Measurements from ENCODE around the gene TLR6. TPM values are rescaled to one million over a fixed set of nuclear protein-coding genes. Genes with fewer than 3 reads are reported as not detected.

Gene TLR6
- total RNA-seq, 4 donors from 2014 or later, result 1.4 to 3.0 (median 1.8) TPM

- DNase-seq, result no peak
- no peaks in the 10 kb centered on the region for H3K27me3 ChIP-seq
- H3K36me3 ChIP-seq, result no peaks in the 10 kb centered on the region
- peaks cover 0 to 12% of the 10 kb centered on the region in 2 donors for H3K4me1 ChIP-seq
- WGBS, 2 donors, result 81 to 90% methylated on average over 4 of the region's 4 CpGs
- H3K27ac ChIP-seq, result no peak overlapping the region
- intact Hi-C loops (cut with DNase I), result no loop called here
- TF ChIP-seq, protein P1, sequence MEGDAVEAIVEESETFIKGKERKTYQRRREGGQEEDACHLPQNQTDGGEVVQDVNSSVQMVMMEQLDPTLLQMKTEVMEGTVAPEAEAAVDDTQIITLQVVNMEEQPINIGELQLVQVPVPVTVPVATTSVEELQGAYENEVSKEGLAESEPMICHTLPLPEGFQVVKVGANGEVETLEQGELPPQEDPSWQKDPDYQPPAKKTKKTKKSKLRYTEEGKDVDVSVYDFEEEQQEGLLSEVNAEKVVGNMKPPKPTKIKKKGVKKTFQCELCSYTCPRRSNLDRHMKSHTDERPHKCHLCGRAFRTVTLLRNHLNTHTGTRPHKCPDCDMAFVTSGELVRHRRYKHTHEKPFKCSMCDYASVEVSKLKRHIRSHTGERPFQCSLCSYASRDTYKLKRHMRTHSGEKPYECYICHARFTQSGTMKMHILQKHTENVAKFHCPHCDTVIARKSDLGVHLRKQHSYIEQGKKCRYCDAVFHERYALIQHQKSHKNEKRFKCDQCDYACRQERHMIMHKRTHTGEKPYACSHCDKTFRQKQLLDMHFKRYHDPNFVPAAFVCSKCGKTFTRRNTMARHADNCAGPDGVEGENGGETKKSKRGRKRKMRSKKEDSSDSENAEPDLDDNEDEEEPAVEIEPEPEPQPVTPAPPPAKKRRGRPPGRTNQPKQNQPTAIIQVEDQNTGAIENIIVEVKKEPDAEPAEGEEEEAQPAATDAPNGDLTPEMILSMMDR (IDR thresholded peaks at IDR 0.05), result no peak
- no peak overlapping the region for H3K4me3 ChIP-seq (replicated peaks in 1 of 3)
- no peaks in the 10 kb centered on the region for H3K9me3 ChIP-seq
These were observed 5.2 kb upstream of the TLR6 start for GRCh38 chr4:38861791-38862190.

GRCh38 chr4:38860788-38861424 is 4.3 kb upstream of the TLR6 start:
- Histone ChIP-seq H3K27ac (no peak overlapping the region), H3K27me3 (no peaks in the 10 kb centered on the region), H3K4me1 (peaks cover 0 to 12% of the 10 kb centered on the region in 2 donors), H3K36me3 (no peaks in the 10 kb centered on the region), H3K4me3 (replicated peaks in 1 of 3) (no peak overlapping the region), H3K9me3 (no peaks in the 10 kb centered on the region)
- DNase-seq, result peak; percentile 36 to 40
- TF ChIP-seq POLR2A (IDR thresholded peaks at IDR 0.05), result no peak
- TF ChIP-seq, protein P1 (IDR thresholded peaks at IDR 0.05), result peak in 5 of 6 experiments; percentile 34 to 65 (median 40)
- WGBS, 2 donors, result 29 to 32% methylated on average over 5 of the region's 5 CpGs
- intact Hi-C loops (cut with DNase I), result no loop called here

DNA sequence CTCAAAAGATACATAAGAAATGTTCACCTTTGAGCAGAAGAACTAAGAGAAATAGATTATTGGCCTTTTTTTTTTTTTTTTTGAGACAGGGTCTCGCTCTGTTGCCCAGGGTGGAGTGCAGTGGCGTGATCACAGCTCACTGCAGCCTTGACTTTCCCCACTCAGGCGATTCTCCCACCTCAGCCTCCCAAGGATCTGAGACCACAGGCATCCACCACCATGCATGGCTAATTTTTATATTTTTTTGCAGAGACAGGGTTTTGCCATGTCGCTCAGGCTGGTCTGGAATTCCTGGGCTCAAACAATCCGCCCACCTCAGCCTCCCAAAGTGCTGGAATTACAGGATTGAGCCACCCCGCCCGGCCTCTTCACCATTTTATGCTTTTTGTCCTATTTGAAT is 2.9 kb upstream of the TLR6 start:
- no peaks in the 10 kb centered on the region for H3K9me3 ChIP-seq
- no peaks in the 10 kb centered on the region for H3K36me3 ChIP-seq
- no peak overlapping the region for H3K4me3 ChIP-seq (replicated peaks in 1 of 3)
- DNase-seq, result no peak
- TF ChIP-seq, protein P1 (IDR thresholded peaks at IDR 0.05), result no peak
- no peak for TF ChIP-seq POLR2A (IDR thresholded peaks at IDR 0.05)
- intact Hi-C loops (cut with DNase I), result loop anchor here (5.0 kb wide), 1 partner anchor 97 kb away; no protein-coding TSS in a partner anchor
- H3K27ac ChIP-seq, result no peak overlapping the region
- H3K4me1 ChIP-seq, result peaks cover 0 to 12% of the 10 kb centered on the region in 2 donors
- WGBS, 2 donors, result 92 to 97% methylated on average over 7 of the region's 7 CpGs
- no peaks in the 10 kb centered on the region for H3K27me3 ChIP-seq

DNA sequence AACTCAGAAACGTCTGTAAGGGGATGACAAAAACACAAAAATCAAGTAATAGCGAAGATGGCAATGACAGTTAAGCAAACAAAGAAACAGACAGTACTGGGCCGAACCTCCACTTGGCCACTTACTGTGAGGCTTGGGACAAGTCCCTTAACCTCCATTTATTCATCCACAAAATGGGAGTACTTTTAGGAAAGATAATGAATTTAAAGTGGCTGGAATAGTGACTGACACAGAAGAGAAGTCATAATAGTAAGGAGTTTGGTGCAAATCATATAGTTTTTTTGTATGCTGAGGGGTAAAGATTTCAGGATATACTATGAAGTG is 1.4 kb upstream of the TLR6 start:
- no peak for TF ChIP-seq POLR2A (IDR thresholded peaks at IDR 0.05)
- TF ChIP-seq, protein P1 (IDR thresholded peaks at IDR 0.05), result no peak
- DNase-seq, result no peak
- Histone ChIP-seq H3K9me3 (no peaks in the 10 kb centered on the region), H3K27ac (peak overlapping the region in 2 of 3 donors; percentile 5 to 50), H3K36me3 (no peaks in the 10 kb centered on the region), H3K27me3 (no peaks in the 10 kb centered on the region), H3K4me3 (replicated peaks in 1 of 3) (no peak overlapping the region), H3K4me1 (peaks cover 0 to 12% of the 10 kb centered on the region in 2 donors)
- intact Hi-C loops (cut with DNase I), result loop anchor here (5.0 kb wide), 1 partner anchor 96 kb away; no protein-coding TSS in a partner anchor
- WGBS, 2 donors, result 64 to 65% methylated on average over 3 of the region's 3 CpGs

GRCh38 chr4:38857354-38858096 is 908 bp upstream of the TLR6 start:
- H3K4me1 ChIP-seq, result peaks cover 0 to 12% of the 10 kb centered on the region in 2 donors
- peak overlapping the region in 2 of 3 donors; percentile 5 to 50 for H3K27ac ChIP-seq
- H3K36me3 ChIP-seq, result no peaks in the 10 kb centered on the region
- H3K9me3 ChIP-seq, result no peaks in the 10 kb centered on the region
- WGBS, 2 donors, result 31 to 37% methylated on average over 3 of the region's 3 CpGs
- intact Hi-C loops (cut with DNase I), result loop anchor here (5.0 kb wide), 1 partner anchor 95 kb away; no protein-coding TSS in a partner anchor
- TF ChIP-seq, protein P1 (IDR thresholded peaks at IDR 0.05), result no peak
- TF ChIP-seq POLR2A (IDR thresholded peaks at IDR 0.05), result no peak
- H3K4me3 ChIP-seq (replicated peaks in 1 of 3), result no peak overlapping the region
- peak; percentile 13 to 15 for DNase-seq
- H3K27me3 ChIP-seq, result no peaks in the 10 kb centered on the region

Measured in thyroid gland (tissue), 4 donors.